ENCODE data around the gene TWF2. TPM values are rescaled to one million over a fixed set of nuclear protein-coding genes. Genes with fewer than 3 reads are reported as not detected.

Gene TWF2
- total RNA-seq, 1 experiment from 2014 or later: 100 TPM

GRCh38 chr3:52221563-52222318, 17.2 kb downstream of the TWF2 start:
- DNase-seq: no peak
- Histone ChIP-seq H3K27me3 (no peaks in the 10 kb centered on the region), H3K9me3 (no peaks in the 10 kb centered on the region), H3K36me3 (no peaks in the 10 kb centered on the region), H3K4me3 (no peak overlapping the region)

- no peaks in the 10 kb centered on the region for H3K9me3 ChIP-seq
- no peak overlapping the region for H3K4me3 ChIP-seq
- H3K27me3 ChIP-seq: no peaks in the 10 kb centered on the region
- no peak for DNase-seq
- H3K36me3 ChIP-seq: no peaks in the 10 kb centered on the region
These were observed 17.8 kb downstream of the TWF2 start for GRCh38 chr3:52221141-52221562.

DNA sequence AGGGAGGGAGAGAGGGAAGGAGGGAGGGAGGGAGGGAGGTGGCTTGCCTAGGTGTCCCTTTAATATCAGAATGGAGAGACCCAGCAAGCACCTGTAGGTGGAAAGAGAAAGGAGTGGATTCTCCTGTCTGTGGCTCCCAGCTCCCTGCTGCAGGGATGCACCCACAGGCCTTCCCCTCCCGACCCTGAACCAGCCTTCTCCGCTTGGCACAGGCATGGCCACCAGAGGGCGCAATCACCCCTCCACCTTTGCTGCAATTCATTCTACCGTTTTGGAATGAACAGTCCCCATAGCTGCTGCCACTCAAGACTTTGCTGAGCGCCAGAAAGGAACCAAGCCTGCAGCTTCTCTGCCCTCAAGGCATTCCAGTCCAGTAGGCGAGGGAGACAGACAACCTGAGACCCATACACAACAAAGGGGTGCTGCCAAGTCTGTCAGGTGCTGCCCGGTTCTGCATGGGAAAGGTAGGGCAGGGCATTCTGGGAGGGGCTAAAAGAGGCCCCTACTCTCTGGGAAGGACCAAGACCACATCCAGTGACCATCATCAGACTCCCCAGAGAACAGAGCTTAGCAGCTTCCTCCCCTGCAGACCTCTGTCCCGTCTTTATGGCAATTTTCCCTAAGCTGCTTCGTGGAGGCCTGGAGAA, 18.5 kb downstream of the TWF2 start:
- H3K4me3 ChIP-seq: no peak overlapping the region

GRCh38 chr3:52218937-52219650, 19.9 kb downstream of the TWF2 start:
- Histone ChIP-seq H3K27me3 (no peaks in the 10 kb centered on the region), H3K36me3 (no peaks in the 10 kb centered on the region), H3K4me3 (no peak overlapping the region), H3K9me3 (no peaks in the 10 kb centered on the region)
- DNase-seq: no peak

More for the DNA sequence above, 18.5 kb downstream of the TWF2 start:
- Histone ChIP-seq H3K27me3 (no peaks in the 10 kb centered on the region), H3K9me3 (no peaks in the 10 kb centered on the region), H3K36me3 (no peaks in the 10 kb centered on the region)
- DNase-seq: peak; percentile 68

DNA sequence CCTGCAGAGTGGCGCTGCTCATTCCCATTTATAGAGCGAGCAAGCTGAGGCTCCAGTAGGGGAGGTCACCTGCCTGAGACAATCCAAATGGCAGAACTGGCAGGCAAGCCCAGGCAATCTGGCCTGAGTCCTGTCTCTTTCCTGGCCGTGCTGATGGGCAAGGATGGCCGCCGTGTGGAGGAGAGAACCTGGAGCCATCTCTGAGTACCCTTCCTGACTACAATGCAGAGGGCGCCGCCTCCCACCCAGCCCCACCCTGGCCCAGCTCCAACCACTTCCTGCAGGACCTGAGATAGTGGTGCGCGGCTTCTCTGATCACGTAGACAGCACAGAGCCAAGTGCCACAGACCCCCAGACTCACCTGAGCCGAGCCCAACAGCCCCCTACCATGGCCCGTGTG, 20.5 kb downstream of the TWF2 start:
- DNase-seq: no peak
- H3K36me3 ChIP-seq: no peaks in the 10 kb centered on the region
- no peaks in the 10 kb centered on the region for H3K9me3 ChIP-seq
- H3K27me3 ChIP-seq: no peaks in the 10 kb centered on the region
- no peak overlapping the region for H3K4me3 ChIP-seq

DNA sequence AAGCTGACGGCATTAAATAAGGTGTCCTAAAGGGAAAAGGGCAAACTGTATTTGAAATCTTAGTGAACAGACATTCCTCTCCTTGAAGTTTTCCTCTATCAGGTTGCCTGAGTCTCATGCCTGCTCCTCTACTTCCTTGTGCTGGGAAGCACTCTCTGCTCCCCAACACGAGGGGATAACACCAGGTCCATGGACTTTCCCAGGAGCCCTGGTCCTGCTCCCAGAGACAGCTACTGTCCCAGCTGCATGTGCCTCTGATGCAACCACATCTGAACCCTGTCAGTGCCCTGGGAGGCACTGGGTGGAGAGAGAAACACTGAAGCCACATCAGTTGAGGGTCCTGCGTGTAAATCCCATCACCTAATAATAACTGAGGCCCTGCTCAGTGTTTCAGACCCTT, 20.9 kb downstream of the TWF2 start:
- Histone ChIP-seq H3K27me3 (no peaks in the 10 kb centered on the region), H3K4me3 (no peak overlapping the region), H3K9me3 (no peaks in the 10 kb centered on the region), H3K36me3 (no peaks in the 10 kb centered on the region; the same call in 1 of the 2 replicates)
- DNase-seq: no peak

DNA sequence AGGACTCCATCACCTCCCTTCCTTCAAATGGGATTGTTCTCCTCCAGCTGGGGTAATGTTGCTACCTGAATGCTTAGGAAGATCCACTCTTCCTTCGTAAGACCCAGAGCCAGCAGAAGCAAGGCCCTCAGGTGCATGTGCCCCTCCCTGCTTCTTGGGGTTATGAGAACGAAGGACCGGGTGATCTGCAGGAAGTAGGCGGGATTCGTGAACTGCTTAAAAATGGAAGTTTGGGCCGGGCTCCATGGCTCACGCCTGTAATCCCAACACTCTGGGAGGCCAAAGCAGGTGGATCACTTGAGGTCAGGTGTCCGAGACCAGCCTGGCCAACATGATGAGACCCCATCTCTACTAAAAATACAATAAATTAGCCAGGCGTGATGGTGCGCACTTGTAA, 21.6 kb downstream of the TWF2 start:
- Histone ChIP-seq H3K36me3 (peaks cover 2% of the 10 kb centered on the region; the same call in 1 of the 2 replicates), H3K9me3 (no peaks in the 10 kb centered on the region), H3K4me3 (no peak overlapping the region), H3K27me3 (no peaks in the 10 kb centered on the region)
- DNase-seq: no peak

DNA sequence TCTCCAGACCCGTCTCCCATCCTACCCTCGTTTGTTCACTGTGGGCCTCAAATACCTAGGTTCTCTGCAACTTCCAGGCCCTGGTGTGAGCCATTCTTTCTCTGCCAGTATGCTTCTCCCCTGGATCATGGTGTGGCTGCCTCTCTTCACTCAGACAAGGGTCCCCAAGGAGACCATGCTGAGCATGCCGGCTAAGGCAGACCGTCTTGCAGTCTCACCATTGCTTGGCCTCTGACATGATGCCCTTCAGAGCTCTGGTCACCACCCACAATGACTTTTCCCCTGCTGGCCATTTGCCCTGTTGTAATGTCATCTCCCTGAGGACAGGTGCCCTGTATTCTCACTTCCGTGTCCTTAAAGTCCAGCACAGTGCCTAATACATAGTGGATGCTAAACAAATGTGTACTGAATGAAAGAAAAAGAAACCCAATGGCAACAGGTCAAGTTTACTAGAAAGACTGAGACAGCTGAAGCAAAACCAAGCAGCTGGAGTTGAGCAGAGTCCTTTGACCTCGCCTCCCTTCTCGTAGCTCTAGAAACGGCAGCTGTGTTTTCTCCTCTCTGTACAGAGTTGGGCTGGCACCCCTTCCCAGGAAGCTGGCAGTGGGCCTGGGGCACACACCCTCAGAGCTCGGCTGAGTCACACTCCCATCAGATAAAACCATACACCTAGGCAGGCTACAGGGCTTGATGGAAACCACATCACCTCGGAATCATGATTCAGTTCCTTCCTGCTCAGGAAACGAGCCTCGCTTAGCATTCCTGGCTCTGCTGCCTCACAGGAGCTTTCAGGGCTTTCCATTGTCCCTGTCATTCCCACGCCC, 22.2 kb downstream of the TWF2 start:
- Histone ChIP-seq H3K9me3 (no peaks in the 10 kb centered on the region), H3K27me3 (no peaks in the 10 kb centered on the region), H3K4me3 (no peak overlapping the region), H3K36me3 (peaks cover 2% of the 10 kb centered on the region; the same call in 1 of the 2 replicates)
- DNase-seq: peak; percentile 79

- no peak overlapping the region for H3K4me3 ChIP-seq
- no peaks in the 10 kb centered on the region for H3K9me3 ChIP-seq
- H3K27me3 ChIP-seq: no peaks in the 10 kb centered on the region
- H3K36me3 ChIP-seq: peaks cover 2% of the 10 kb centered on the region; the same call in 1 of the 2 replicates
- DNase-seq: no peak
These were observed 23.6 kb downstream of the TWF2 start for GRCh38 chr3:52215351-52215750.

DNA sequence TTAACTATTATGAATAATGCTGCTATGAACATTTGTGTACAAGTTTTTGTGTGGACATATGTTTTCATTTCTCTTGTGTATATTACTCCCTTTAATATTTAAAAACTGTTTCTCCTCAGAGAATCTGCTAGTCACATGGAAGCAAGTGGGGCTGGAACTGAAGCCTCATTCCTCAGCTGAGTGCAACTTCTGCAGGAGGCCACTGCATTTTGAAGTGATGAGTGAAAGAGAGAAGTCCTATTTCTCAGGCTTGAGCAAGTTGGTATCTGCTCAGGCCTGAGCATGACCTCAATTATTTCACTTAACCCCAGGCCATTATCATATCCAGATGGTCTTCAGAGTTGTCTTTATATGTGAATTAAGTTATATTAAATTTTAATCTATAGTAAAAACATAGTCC, 25.1 kb downstream of the TWF2 start:
- H3K36me3 ChIP-seq: peaks cover 9% of the 10 kb centered on the region
- H3K27me3 ChIP-seq: no peaks in the 10 kb centered on the region
- DNase-seq: no peak

DNA sequence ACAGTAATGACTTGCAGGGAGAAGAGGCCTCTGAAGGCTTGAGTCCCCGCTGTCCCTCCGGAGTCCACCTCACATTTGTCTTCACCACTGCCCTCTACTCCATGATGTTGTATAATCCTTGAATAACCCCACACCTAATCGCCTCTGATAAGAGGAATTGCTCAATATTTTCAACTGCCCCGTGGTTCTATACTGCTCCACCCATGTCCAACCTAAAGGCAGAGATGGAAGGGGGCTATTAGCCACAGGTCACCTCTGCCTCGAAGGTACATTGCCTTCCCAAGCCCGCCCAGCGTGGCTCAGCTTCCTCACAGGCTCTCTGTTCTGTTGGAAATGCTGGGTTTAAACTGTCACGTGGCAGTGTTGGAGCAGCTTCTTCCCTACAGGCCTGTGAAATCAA, 26.0 kb downstream of the TWF2 start:
- H3K9me3 ChIP-seq: no peaks in the 10 kb centered on the region
- DNase-seq: no peak
- H3K36me3 ChIP-seq: peaks cover 13% of the 10 kb centered on the region

More for the DNA sequence above, 25.1 kb downstream of the TWF2 start:
- Histone ChIP-seq H3K9me3 (no peaks in the 10 kb centered on the region), H3K4me3 (no peak overlapping the region)

GRCh38 chr3:52211268-52211891, 27.6 kb downstream of the TWF2 start:
- Histone ChIP-seq H3K9me3 (no peaks in the 10 kb centered on the region; the same call in 1 of the 2 replicates), H3K27me3 (no peaks in the 10 kb centered on the region), H3K36me3 (peaks cover 21% of the 10 kb centered on the region), H3K4me3 (no peak overlapping the region)
- no peak for DNase-seq

More for the DNA sequence above, 26.0 kb downstream of the TWF2 start:
- Histone ChIP-seq H3K4me3 (no peak overlapping the region), H3K27me3 (no peaks in the 10 kb centered on the region)

DNA sequence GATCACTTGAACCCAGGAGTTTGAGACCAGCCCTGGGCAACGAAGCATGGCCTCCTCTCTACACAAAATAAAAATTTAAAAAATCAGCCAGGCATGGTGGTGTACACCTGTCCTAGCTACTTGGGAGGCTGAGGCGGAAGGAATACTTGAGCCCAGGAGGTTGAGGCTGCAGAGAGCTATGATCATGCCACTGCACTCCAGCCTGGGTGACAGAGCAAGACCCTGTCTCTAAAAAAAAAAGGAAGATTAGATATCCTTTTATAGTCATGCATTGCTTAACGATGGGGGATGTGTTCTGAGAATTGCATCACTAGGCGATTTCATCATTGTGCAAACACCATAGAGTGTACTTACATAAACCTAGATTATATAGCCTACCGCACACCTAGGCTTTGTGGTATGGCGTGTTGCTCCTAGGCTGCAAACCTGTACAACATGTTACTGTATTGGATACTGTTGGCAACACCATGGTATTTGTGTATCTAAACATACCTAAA, 28.4 kb downstream of the TWF2 start:
- no peak for DNase-seq
- Histone ChIP-seq H3K4me3 (no peak overlapping the region), H3K27me3 (no peaks in the 10 kb centered on the region), H3K36me3 (peaks cover 29% of the 10 kb centered on the region), H3K9me3 (no peaks in the 10 kb centered on the region; the same call in 1 of the 2 replicates)

DNA sequence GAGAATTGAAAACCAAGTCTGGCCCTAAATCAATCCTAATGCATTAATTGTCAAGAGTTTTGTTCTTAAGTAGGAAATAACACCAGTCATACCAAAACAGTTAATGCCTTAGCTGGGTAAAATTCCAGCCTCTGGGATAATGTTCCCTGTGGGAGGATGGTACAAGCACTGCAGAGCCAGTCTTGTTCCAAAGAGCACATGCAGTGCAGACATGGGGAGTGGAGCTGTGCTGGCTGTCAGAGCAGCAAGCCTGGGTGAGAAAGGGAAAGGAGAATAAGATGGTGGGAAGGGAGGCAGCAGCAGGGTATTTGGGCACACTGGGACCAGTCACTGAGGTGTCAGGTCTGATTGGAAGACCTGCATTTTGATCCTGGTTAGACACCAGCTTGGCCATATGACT, 28.9 kb downstream of the TWF2 start:
- H3K9me3 ChIP-seq: no peaks in the 10 kb centered on the region; the same call in 1 of the 2 replicates
- no peak for DNase-seq
- no peak overlapping the region for H3K4me3 ChIP-seq
- H3K27me3 ChIP-seq: no peaks in the 10 kb centered on the region
- peaks cover 34% of the 10 kb centered on the region for H3K36me3 ChIP-seq

DNA sequence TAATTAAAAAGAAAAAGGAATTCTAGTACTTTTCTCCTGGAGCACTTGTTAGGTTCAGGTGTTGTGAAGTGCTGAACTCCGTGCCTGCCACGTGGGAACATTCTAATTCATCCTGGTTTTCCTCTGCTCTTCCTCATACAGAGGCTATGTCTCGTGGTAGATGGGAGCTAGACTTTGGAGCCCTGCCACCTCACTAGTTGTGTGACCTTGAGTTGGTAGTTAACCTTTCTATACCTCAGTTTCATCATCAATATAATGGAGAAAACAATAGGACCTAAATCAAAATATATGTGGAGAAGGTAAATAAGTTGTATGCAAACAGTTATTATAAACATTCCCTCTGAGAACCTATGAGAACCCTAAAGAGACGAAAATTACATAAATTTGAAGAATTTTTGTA, 30.4 kb downstream of the TWF2 start:
- no peak for DNase-seq
- Histone ChIP-seq H3K9me3 (no peaks in the 10 kb centered on the region; the same call in 1 of the 2 replicates), H3K36me3 (peaks cover 49% of the 10 kb centered on the region), H3K27me3 (no peaks in the 10 kb centered on the region), H3K4me3 (no peak overlapping the region)

Measured in MG63 (cell line).